ENCODE results near the gene FHL5. TPM values are rescaled to one million over a fixed set of nuclear protein-coding genes. Genes with fewer than 3 reads are reported as not detected.

The FHL5 gene
- total and polyA plus RNA-seq, 3 experiments from 2014 or later = not detected

- Histone ChIP-seq H3K36me3 (ENCODE audit: insufficient read depth, low read length) (no peaks in the 10 kb centered on the region), H3K4me3 (ENCODE audit: low read length) (no peak overlapping the region), H3K27me3 (ENCODE audit: insufficient read depth, low read length, poor library complexity, severe bottlenecking) (peaks cover 4% of the 10 kb centered on the region), H3K9me3 (ENCODE audit: low read length) (no peaks in the 10 kb centered on the region), H3K4me1 (ENCODE audit: insufficient read depth, low read length) (no peaks in the 10 kb centered on the region), H3K27ac (ENCODE audit: low read depth, low read length) (no peak overlapping the region)
- DNase-seq = no peak
- Mint-ChIP-seq H3K27me3 (peaks cover 2 to 20% of the 10 kb centered on the region in 2 donors), H3K9me3 (no peaks in the 10 kb centered on the region), H3K36me3 (no peaks in the 10 kb centered on the region), H3K27ac (no peak overlapping the region), H3K4me1 (no peaks in the 10 kb centered on the region), H3K4me3 (no peak overlapping the region)
- ChIA-PET CTCF (no interaction called here), POLR2A (no interaction called here)
Observed at GRCh38 chr6:96645106-96645505, 82.2 kb downstream of the FHL5 start.

- H3K27ac ChIP-seq (ENCODE audit: low read depth, low read length) = no peak overlapping the region
- peaks cover 4% of the 10 kb centered on the region for H3K27me3 ChIP-seq (ENCODE audit: insufficient read depth, low read length, poor library complexity, severe bottlenecking)
- H3K4me3 ChIP-seq (ENCODE audit: low read length) = no peak overlapping the region
- no peaks in the 10 kb centered on the region for H3K36me3 ChIP-seq (ENCODE audit: insufficient read depth, low read length)
- H3K4me1 ChIP-seq (ENCODE audit: insufficient read depth, low read length) = no peaks in the 10 kb centered on the region
- H3K27ac Mint-ChIP-seq = no peak overlapping the region
- no peak overlapping the region for H3K4me3 Mint-ChIP-seq
- H3K27me3 Mint-ChIP-seq = peaks cover 3 to 37% of the 10 kb centered on the region in 2 donors
- H3K36me3 Mint-ChIP-seq = no peaks in the 10 kb centered on the region
- ChIA-PET POLR2A (no interaction called here), CTCF (no interaction called here)
- H3K9me3 ChIP-seq (ENCODE audit: low read length) = no peaks in the 10 kb centered on the region
- no peaks in the 10 kb centered on the region for H3K9me3 Mint-ChIP-seq
- DNase-seq = no peak
- peaks cover 0 to 4% (median 2%) of the 10 kb centered on the region in 3 donors for H3K4me1 Mint-ChIP-seq
Observed at GRCh38 chr6:96649926-96650325, 87.0 kb downstream of the FHL5 start.

GRCh38 chr6:96651816-96652215 is 88.9 kb downstream of the FHL5 start:
- H3K9me3 ChIP-seq (ENCODE audit: low read length) = no peaks in the 10 kb centered on the region
- no peak for DNase-seq
- Mint-ChIP-seq H3K4me3 (no peak overlapping the region), H3K27ac (peak overlapping the region in 1 of 8 donors; percentile 16), H3K27me3 (peaks cover 3 to 48% of the 10 kb centered on the region in 2 donors), H3K36me3 (no peaks in the 10 kb centered on the region), H3K4me1 (peaks cover 0 to 4% (median 2%) of the 10 kb centered on the region in 3 donors), H3K9me3 (no peaks in the 10 kb centered on the region)
- H3K27me3 ChIP-seq (ENCODE audit: insufficient read depth, low read length, poor library complexity, severe bottlenecking) = peaks cover 4% of the 10 kb centered on the region
- ChIA-PET CTCF (no interaction called here), POLR2A (no interaction called here)
- H3K4me3 ChIP-seq (ENCODE audit: low read length) = no peak overlapping the region
- no peaks in the 10 kb centered on the region for H3K36me3 ChIP-seq (ENCODE audit: insufficient read depth, low read length)
- no peaks in the 10 kb centered on the region for H3K4me1 ChIP-seq (ENCODE audit: insufficient read depth, low read length)
- H3K27ac ChIP-seq (ENCODE audit: low read depth, low read length) = no peak overlapping the region

GRCh38 chr6:96652552-96652951 is 89.6 kb downstream of the FHL5 start:
- H3K27ac Mint-ChIP-seq = no peak overlapping the region

GRCh38 chr6:96653181-96653580 is 90.3 kb downstream of the FHL5 start:
- POLR2A ChIA-PET = no interaction called here
- Mint-ChIP-seq H3K4me1 (peaks cover 0 to 4% (median 2%) of the 10 kb centered on the region in 3 donors), H3K27ac (peak overlapping the region in 1 of 8 donors; percentile 30), H3K36me3 (no peaks in the 10 kb centered on the region), H3K4me3 (no peak overlapping the region), H3K9me3 (no peaks in the 10 kb centered on the region), H3K27me3 (peaks cover 5 to 59% of the 10 kb centered on the region in 2 donors)
- H3K9me3 ChIP-seq (ENCODE audit: low read length) = no peaks in the 10 kb centered on the region
- H3K4me1 ChIP-seq (ENCODE audit: insufficient read depth, low read length) = no peaks in the 10 kb centered on the region
- H3K4me3 ChIP-seq (ENCODE audit: low read length) = no peak overlapping the region
- peaks cover 4% of the 10 kb centered on the region for H3K27me3 ChIP-seq (ENCODE audit: insufficient read depth, low read length, poor library complexity, severe bottlenecking)
- DNase-seq = no peak
- H3K36me3 ChIP-seq (ENCODE audit: insufficient read depth, low read length) = no peaks in the 10 kb centered on the region
- no peak overlapping the region for H3K27ac ChIP-seq (ENCODE audit: low read depth, low read length)
- CTCF ChIA-PET = no interaction called here

More at GRCh38 chr6:96652552-96652951, 89.6 kb downstream of the FHL5 start:
- Histone ChIP-seq H3K4me3 (ENCODE audit: low read length) (no peak overlapping the region), H3K4me1 (ENCODE audit: insufficient read depth, low read length) (no peaks in the 10 kb centered on the region), H3K27me3 (ENCODE audit: insufficient read depth, low read length, poor library complexity, severe bottlenecking) (peaks cover 4% of the 10 kb centered on the region), H3K27ac (ENCODE audit: low read depth, low read length) (no peak overlapping the region), H3K9me3 (ENCODE audit: low read length) (no peaks in the 10 kb centered on the region), H3K36me3 (ENCODE audit: insufficient read depth, low read length) (no peaks in the 10 kb centered on the region)
- Mint-ChIP-seq H3K4me3 (no peak overlapping the region), H3K9me3 (no peaks in the 10 kb centered on the region), H3K36me3 (no peaks in the 10 kb centered on the region), H3K4me1 (peaks cover 0 to 4% (median 2%) of the 10 kb centered on the region in 3 donors), H3K27me3 (peaks cover 3 to 53% of the 10 kb centered on the region in 2 donors)
- DNase-seq = no peak
- POLR2A ChIA-PET = no interaction called here
- CTCF ChIA-PET = no interaction called here

- no peak overlapping the region for H3K27ac Mint-ChIP-seq
- ChIA-PET CTCF (no interaction called here), POLR2A (no interaction called here)
- peaks cover 0 to 4% (median 2%) of the 10 kb centered on the region in 3 donors for H3K4me1 Mint-ChIP-seq
- no peak overlapping the region for H3K4me3 ChIP-seq (ENCODE audit: low read length)
- no peaks in the 10 kb centered on the region for H3K36me3 Mint-ChIP-seq
- H3K36me3 ChIP-seq (ENCODE audit: insufficient read depth, low read length) = no peaks in the 10 kb centered on the region
- no peaks in the 10 kb centered on the region for H3K27me3 ChIP-seq (ENCODE audit: insufficient read depth, low read length, poor library complexity, severe bottlenecking)
- H3K27ac ChIP-seq (ENCODE audit: low read depth, low read length) = no peak overlapping the region
- H3K9me3 ChIP-seq (ENCODE audit: low read length) = no peaks in the 10 kb centered on the region
- peaks cover 3 to 48% of the 10 kb centered on the region in 2 donors for H3K27me3 Mint-ChIP-seq
- H3K9me3 Mint-ChIP-seq = peaks cover 0 to 3% (median 0%) of the 10 kb centered on the region in 5 donors
- no peak for DNase-seq
- H3K4me1 ChIP-seq (ENCODE audit: insufficient read depth, low read length) = no peaks in the 10 kb centered on the region
- no peak overlapping the region for H3K4me3 Mint-ChIP-seq
Observed at GRCh38 chr6:96656567-96656966, 93.6 kb downstream of the FHL5 start.

- H3K4me1 Mint-ChIP-seq = no peaks in the 10 kb centered on the region
- Histone ChIP-seq H3K4me3 (ENCODE audit: low read length) (no peak overlapping the region), H3K9me3 (ENCODE audit: low read length) (no peaks in the 10 kb centered on the region), H3K27me3 (ENCODE audit: insufficient read depth, low read length, poor library complexity, severe bottlenecking) (no peaks in the 10 kb centered on the region), H3K27ac (ENCODE audit: low read depth, low read length) (no peak overlapping the region), H3K4me1 (ENCODE audit: insufficient read depth, low read length) (no peaks in the 10 kb centered on the region), H3K36me3 (ENCODE audit: insufficient read depth, low read length) (no peaks in the 10 kb centered on the region)
- H3K9me3 Mint-ChIP-seq = peaks cover 0 to 5% (median 0%) of the 10 kb centered on the region in 5 donors
- H3K27me3 Mint-ChIP-seq = peaks cover 3 to 43% of the 10 kb centered on the region in 2 donors
- no peak overlapping the region for H3K27ac Mint-ChIP-seq
- POLR2A ChIA-PET = no interaction called here
- no peak for DNase-seq
- H3K4me3 Mint-ChIP-seq = no peak overlapping the region
- CTCF ChIA-PET = no interaction called here
- no peaks in the 10 kb centered on the region for H3K36me3 Mint-ChIP-seq
Observed at GRCh38 chr6:96657344-96657743, 94.4 kb downstream of the FHL5 start.

- Mint-ChIP-seq H3K4me3 (no peak overlapping the region), H3K9me3 (peaks cover 0 to 5% (median 0%) of the 10 kb centered on the region in 5 donors), H3K4me1 (no peaks in the 10 kb centered on the region), H3K27me3 (peaks cover 3 to 35% of the 10 kb centered on the region in 2 donors), H3K36me3 (no peaks in the 10 kb centered on the region), H3K27ac (no peak overlapping the region)
- Histone ChIP-seq H3K36me3 (ENCODE audit: insufficient read depth, low read length) (no peaks in the 10 kb centered on the region), H3K4me3 (ENCODE audit: low read length) (no peak overlapping the region), H3K9me3 (ENCODE audit: low read length) (no peaks in the 10 kb centered on the region), H3K27ac (ENCODE audit: low read depth, low read length) (no peak overlapping the region), H3K4me1 (ENCODE audit: insufficient read depth, low read length) (no peaks in the 10 kb centered on the region), H3K27me3 (ENCODE audit: insufficient read depth, low read length, poor library complexity, severe bottlenecking) (no peaks in the 10 kb centered on the region)
- CTCF ChIA-PET = no interaction called here
- POLR2A ChIA-PET = no interaction called here
- DNase-seq = no peak
Observed at GRCh38 chr6:96659084-96659845, 96.3 kb downstream of the FHL5 start.
